ENCODE data around the gene CAMTA1.

- TF ChIP-seq EZH2 (IDR thresholded peaks at IDR 0.05; ENCODE audit: insufficient read depth, low read length) (no peak), CTCF (IDR thresholded peaks at IDR 0.05; ENCODE audit: insufficient read depth, low read depth, low read length) (no peak)
Observed at GRCh38 chr1:7375781-7376660, 590.8 kb downstream of the CAMTA1 start.

Data from astrocyte (in vitro differentiated cells and primary cell).